Stomach smooth muscle (tissue), 2 donors: ENCODE results near the gene SLC22A12.
"Not testable (repeated sequence)": the region's sequence is repeated elsewhere in the genome, so short reads cannot be mapped to it uniquely, and the experiment has no call there.

Source experiments
- H3K27ac ChIP-seq: one replicate; pipeline ENCODE4 v1.7.0; 2013; ENCODE audit warnings: mild to moderate bottlenecking, low read length, inconsistent platforms
- H3K27me3 ChIP-seq, 2 donors: one replicate each; pipeline ENCODE4 v1.7.0; 2013; ENCODE audit warnings: low read length in 2 of 2; ENCODE audit not compliant: insufficient read depth in 2 of 2, control insufficient read depth in 1 of 2
- H3K36me3 ChIP-seq, 2 donors: one replicate each; pipeline ENCODE4 v1.7.0; 2013; ENCODE audit warnings: low read length in 2 of 2; ENCODE audit not compliant: control insufficient read depth in 2 of 2, insufficient read depth in 2 of 2
- H3K4me1 ChIP-seq: one replicate; pipeline ENCODE4 v1.7.0; 2013; ENCODE audit warnings: low read length; ENCODE audit not compliant: control insufficient read depth, insufficient read depth
- H3K4me3 ChIP-seq, 2 donors: one replicate each; pipeline ENCODE4 v1.7.0; 2013; ENCODE audit warnings: low read length in 2 of 2
- H3K9ac ChIP-seq, 2 donors: one replicate each; pipeline ENCODE4 v1.7.0; 2013; ENCODE audit warnings: low read length in 2 of 2, mild to moderate bottlenecking in 1 of 2
- H3K9me3 ChIP-seq, 2 donors: one replicate each; pipeline ENCODE4 v1.7.0; 2013; ENCODE audit warnings: low read length in 2 of 2; ENCODE audit not compliant: control insufficient read depth in 2 of 2
- donor health status: healthy.
- donor health status: Pancreatic carcinoma.

SLC22A12 gene

GRCh38 chr11:64591257-64592233 is 525 bp downstream of the SLC22A12 start:
- no peak overlapping the region for H3K4me3 ChIP-seq
- no peak overlapping the region for H3K9ac ChIP-seq
- H3K36me3 ChIP-seq = no peaks in the 10 kb centered on the region
- no peaks in the 10 kb centered on the region for H3K4me1 ChIP-seq
- H3K9me3 ChIP-seq = peaks cover 0 to 10% of the 10 kb centered on the region in 2 donors
- peaks cover 0 to 2% of the 10 kb centered on the region in 2 donors for H3K27me3 ChIP-seq
- no peak overlapping the region for H3K27ac ChIP-seq

- Histone ChIP-seq H3K4me3 (no peak overlapping the region), H3K27me3 (peaks cover 0 to 2% of the 10 kb centered on the region in 2 donors), H3K27ac (no peak overlapping the region), H3K9me3 (peaks cover 0 to 10% of the 10 kb centered on the region in 2 donors), H3K36me3 (no peaks in the 10 kb centered on the region), H3K4me1 (no peaks in the 10 kb centered on the region), H3K9ac (no peak overlapping the region)
Measured at GRCh38 chr11:64592234-64592615, 1.2 kb downstream of the SLC22A12 start.

GRCh38 chr11:64592656-64593055 is 1.6 kb downstream of the SLC22A12 start:
- H3K27me3 ChIP-seq = peaks cover 0 to 2% of the 10 kb centered on the region in 2 donors
- H3K4me3 ChIP-seq = no peak overlapping the region
- no peak overlapping the region for H3K27ac ChIP-seq
- H3K9me3 ChIP-seq = peaks cover 0 to 7% of the 10 kb centered on the region in 2 donors
- H3K9ac ChIP-seq = no peak overlapping the region
- no peaks in the 10 kb centered on the region for H3K4me1 ChIP-seq
- H3K36me3 ChIP-seq = no peaks in the 10 kb centered on the region

- no peaks in the 10 kb centered on the region for H3K4me1 ChIP-seq
- H3K9me3 ChIP-seq = peaks cover 0 to 4% of the 10 kb centered on the region in 2 donors
- H3K27ac ChIP-seq = no peak overlapping the region
- H3K4me3 ChIP-seq = no peak overlapping the region
- no peaks in the 10 kb centered on the region for H3K36me3 ChIP-seq
- no peak overlapping the region for H3K9ac ChIP-seq
- peaks cover 0 to 2% of the 10 kb centered on the region in 2 donors for H3K27me3 ChIP-seq
Measured at GRCh38 chr11:64593156-64594105, 2.4 kb downstream of the SLC22A12 start.

GRCh38 chr11:64594159-64594939 is 3.3 kb downstream of the SLC22A12 start:
- H3K36me3 ChIP-seq = no peaks in the 10 kb centered on the region
- no peak overlapping the region for H3K9ac ChIP-seq
- H3K4me1 ChIP-seq = no peaks in the 10 kb centered on the region
- peaks cover 0 to under 1% of the 10 kb centered on the region in 2 donors for H3K9me3 ChIP-seq
- H3K4me3 ChIP-seq = no peak overlapping the region
- H3K27ac ChIP-seq = no peak overlapping the region
- peaks cover 0 to 2% of the 10 kb centered on the region in 2 donors for H3K27me3 ChIP-seq

GRCh38 chr11:64595922-64596321 is 4.9 kb downstream of the SLC22A12 start:
- not testable (repeated sequence) for H3K4me3 ChIP-seq, H3K4me1 ChIP-seq, H3K9ac ChIP-seq, H3K36me3 ChIP-seq, H3K9me3 ChIP-seq, H3K27me3 ChIP-seq, H3K27ac ChIP-seq

GRCh38 chr11:64597671-64598101 is 6.7 kb downstream of the SLC22A12 start:
- no peak overlapping the region for H3K9ac ChIP-seq
- H3K9me3 ChIP-seq = no peaks in the 10 kb centered on the region
- H3K27me3 ChIP-seq = peaks cover 0 to 2% of the 10 kb centered on the region in 2 donors
- H3K36me3 ChIP-seq = no peaks in the 10 kb centered on the region
- H3K27ac ChIP-seq = no peak overlapping the region
- H3K4me1 ChIP-seq = no peaks in the 10 kb centered on the region
- no peak overlapping the region for H3K4me3 ChIP-seq

- Histone ChIP-seq H3K9ac (no peak overlapping the region), H3K4me3 (no peak overlapping the region), H3K9me3 (no peaks in the 10 kb centered on the region), H3K4me1 (no peaks in the 10 kb centered on the region), H3K27ac (no peak overlapping the region), H3K36me3 (no peaks in the 10 kb centered on the region), H3K27me3 (peaks cover 0 to 2% of the 10 kb centered on the region in 2 donors)
Measured at GRCh38 chr11:64598106-64598796, 7.2 kb downstream of the SLC22A12 start.

GRCh38 chr11:64598797-64599697 is 8.0 kb downstream of the SLC22A12 start:
- Histone ChIP-seq H3K9me3 (no peaks in the 10 kb centered on the region), H3K36me3 (no peaks in the 10 kb centered on the region), H3K4me3 (no peak overlapping the region), H3K27me3 (no peaks in the 10 kb centered on the region), H3K4me1 (no peaks in the 10 kb centered on the region), H3K27ac (no peak overlapping the region), H3K9ac (no peak overlapping the region)
